T-helper 1 cell treated with Interleukin-12 subunit alpha and Interleukin-12 subunit beta and Interleukin-4 antibody, amounts not matched to agents 30 ng/mL and 1 ng/mL, for 36 hours (primary cell): ENCODE measurements around the gene ADGRB3. TPM values are rescaled to one million over a fixed set of nuclear protein-coding genes. Genes with fewer than 3 reads are reported as not detected.

Experiments
- intact Hi-C: fragments of 100-400 bp; cut with micrococcal nuclease; formaldehyde crosslinking; loops from one replicate; pipeline ENCODE4 v1.15.1; 2024
- total RNA-seq: library from RNA; stranded (reverse); gene quantifications from 2 replicates; pipeline ENCODE4 v1.2.3, GENCODE V29; 2022

ADGRB3 gene
- not detected in 2 replicates for total RNA-seq

DNA sequence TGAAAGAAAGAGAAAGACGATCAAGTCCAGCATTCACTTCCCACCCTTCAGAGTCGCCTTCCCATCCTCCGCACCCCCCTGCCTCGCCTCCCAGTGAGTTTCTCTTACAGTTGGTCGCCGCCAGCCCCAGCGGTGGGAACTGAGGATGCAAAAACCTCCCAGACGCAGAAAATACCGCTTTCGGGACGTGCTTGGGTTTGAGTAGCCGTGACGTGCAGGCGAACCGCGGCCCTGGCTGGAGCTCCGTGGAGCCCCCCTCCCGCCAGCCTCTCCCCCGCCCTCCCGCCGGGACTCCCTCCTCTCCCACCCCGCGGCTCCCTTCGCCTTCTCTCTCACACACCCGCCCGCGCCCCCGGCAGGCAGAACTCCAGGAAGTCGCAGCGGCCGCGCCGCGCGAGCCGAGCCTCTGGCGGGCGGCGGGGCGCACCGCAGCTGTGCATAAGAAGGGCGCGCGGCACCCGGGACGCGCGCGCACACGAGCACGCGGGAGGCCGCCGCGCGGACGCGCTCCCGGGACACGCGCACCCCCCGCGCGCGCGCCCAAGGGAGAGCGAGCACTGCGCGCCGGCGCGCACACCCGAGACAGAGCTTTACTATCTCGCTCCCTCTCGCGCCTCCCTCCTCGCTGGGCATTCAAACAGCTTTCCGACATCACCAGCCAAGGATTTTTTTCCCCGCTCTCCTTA lies at the start of gene ADGRB3:
Gene ADGRB3 (plus strand): TSS at position 557 of the 686 bp plus-strand sequence. CDS start 3,394 bp downstream, outside the sequence.
- intact Hi-C loops, result loop anchor here (5.0 kb wide), 2 partner anchors 1097 to 1532 kb away; no protein-coding TSS in a partner anchor

DNA sequence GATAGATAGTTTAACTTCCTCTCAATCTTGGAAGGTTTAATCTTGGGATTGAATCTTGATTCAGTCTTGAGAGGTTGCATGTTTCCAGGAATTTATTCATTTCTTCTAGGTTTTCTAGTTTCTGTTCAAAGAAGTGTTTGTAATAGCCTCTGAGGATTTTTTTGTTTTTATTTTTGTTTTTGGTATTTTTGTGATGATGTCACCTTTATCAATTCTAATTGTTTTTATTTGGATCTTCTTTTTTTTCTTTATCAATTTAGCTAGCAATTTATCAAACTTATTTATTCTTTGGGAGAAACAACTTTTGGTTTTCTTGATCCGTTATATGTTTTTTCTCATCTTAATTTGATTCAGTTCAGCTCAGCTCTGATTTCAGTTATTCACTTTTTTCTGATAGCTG lies 41.5 kb upstream of the ADGRB3 start:
- intact Hi-C loops, result no loop called here

GRCh38 chr6:68597642-68598041 lies 37.4 kb upstream of the ADGRB3 start:
- intact Hi-C loops, result no loop called here

GRCh38 chr6:68615938-68616337 lies 19.1 kb upstream of the ADGRB3 start:
- intact Hi-C loops, result no loop called here

- intact Hi-C loops, result no loop called here
Measured at GRCh38 chr6:68625998-68626397, 9.1 kb upstream of the ADGRB3 start.

DNA sequence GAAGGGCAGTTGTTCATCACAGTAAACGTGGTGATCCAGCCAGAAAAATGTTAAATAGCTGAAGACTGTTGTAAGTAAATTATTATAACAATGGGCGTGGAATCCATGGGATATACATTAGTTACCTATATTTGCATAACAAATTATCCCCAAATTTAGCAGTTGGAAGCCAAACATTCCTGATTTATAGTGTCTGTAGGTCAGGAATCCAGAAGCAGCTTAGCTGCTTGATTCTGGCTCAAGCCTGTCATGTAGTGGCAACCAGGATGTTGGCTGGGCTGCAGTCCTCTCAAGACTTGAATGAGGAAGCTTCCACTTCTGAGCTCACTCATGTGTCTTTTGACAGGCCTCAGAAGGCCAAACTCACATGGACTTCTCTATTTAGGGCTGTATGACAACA lies 6.9 kb upstream of the ADGRB3 start:
- intact Hi-C loops, result no loop called here

DNA sequence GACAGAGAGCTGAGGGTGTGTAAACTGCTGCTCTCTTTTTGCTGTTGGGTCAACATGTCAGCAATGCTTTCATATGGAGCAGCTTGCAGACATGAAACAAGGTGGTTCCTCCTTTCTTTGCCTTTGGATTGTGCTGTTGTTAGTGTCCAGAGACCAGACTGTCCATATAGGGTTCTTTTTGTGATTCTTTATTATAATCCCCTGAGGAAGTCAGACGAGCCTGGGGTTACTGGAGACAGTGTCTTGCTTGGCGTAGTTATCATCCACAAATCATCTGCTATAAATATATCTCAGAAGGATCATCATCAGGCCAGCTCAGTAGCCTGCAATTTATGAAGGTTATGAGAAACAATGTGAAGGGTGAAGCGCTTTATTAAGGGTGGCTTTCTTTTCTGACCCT lies 2.3 kb upstream of the ADGRB3 start:
- intact Hi-C loops, result no loop called here

DNA sequence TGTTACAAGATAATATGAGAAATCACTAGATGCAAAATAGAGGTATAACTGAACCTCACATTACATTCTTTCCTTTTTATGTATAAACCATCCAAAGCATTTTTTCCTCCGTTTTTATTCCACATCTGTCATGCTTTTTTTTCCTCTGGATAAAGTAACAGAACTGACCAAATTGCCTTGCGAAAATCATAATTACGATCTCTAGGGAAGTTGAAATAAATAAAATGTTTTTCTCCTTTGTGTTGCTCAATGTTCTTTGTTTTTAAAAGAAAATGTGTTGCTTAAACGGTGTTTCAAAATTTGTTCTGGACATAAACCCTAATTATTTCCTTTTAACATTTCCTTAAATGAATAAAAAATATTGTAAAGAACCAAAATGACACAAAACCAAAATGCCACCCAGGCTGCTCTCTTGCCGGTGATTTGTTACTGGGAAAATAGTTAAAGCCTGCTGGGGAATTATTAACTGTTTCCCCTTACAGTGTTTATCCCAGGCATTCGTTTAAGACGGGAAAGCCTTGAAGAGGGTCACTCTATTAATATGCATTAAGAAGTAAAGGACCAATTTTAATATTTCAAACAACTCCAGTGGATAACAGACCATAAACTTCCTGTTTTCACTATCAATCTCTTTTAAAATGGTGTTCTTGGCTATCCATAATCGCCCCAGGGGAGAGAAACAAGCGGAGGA lies 1.7 kb upstream of the ADGRB3 start:
- intact Hi-C loops, result no loop called here

DNA sequence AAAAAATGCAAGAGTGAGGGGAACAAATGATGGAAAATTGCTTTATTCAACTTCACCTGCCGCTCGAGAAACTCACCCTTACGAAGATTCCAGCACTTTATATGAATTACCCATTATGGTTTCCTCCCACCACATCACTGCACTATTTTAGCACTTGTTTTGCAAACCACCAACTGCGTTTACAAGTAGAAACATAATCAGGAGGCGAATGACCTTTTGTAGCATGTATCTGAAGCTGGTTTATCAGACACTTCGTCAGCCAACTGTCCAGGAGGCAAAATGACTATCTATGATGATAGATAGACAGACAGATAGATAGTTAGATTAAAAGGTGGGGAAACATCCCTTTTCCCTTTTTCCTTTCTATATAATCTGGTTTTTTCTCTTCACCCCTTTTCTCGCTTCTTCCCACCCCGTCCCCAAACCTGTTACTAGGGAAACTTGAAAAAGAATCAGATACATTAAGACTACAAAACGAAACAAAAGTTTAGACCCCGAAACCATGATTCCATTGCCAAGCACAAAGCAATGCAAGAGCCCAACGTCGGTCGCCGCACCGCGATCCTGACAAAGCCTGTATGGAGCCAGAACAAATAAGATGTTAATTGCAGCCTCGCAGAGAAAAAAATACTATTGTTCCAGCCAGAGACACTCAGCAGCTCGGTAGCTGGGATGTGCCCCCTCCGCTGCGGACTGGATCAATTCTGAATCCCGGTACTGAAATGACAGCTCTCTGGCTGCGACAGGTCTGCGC lies 933 bp upstream of the ADGRB3 start:
- intact Hi-C loops, result no loop called here

DNA sequence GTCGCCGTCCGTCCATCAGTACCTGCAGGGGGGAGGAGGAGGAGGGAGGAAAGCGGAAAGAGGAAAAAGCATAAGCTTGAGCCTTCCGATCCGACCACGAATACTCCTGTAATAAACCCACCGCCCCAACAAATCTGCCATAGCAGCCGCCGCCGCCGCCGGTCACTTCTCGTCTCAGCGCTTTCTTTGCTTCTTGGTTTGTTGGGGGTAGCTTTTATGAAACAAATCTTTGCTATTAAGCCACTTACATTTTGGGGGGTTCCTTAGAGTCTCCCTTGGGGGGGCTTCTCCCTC lies 277 bp downstream of the ADGRB3 start:
- intact Hi-C loops, result loop anchor here (5.0 kb wide), 2 partner anchors 1097 to 1532 kb away; no protein-coding TSS in a partner anchor

DNA sequence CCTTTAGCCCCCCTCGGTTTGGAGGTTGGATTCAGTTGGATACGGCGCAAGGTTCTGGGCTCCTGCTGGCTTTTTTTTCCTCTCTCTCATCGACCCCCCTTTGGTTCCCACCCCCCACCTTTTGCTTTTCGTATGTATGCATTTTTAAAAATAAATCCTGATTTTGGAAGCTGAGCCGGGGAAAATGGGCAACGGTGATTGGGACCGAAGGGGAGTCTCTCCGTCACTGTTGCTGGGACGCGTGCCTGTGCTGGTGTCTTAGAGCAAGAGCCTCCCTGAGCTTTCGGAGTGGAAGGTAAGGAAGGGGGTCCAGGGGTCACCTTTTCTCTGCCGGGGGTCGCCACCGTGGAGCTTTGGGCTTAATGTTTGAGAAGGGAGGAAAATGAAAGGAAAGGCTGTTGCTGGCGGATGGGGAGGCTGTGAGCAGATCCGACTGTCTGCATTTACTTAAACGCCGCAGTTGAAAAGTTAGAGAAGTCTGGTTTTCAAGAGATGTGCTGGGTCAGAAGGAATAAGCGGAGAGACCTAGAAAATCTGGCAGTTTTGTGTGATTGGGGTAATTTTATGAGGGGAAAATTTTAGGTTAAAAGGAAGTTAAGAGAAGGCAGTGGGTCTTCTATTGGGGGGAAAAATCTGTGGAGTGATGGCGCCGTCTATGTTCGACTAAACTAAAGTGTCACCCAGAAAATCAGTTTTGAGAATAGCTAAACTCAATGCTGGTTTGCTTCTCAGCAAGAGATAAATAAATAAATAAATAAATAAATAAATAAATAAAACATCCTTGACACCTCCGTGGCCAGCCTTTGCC lies 828 bp downstream of the ADGRB3 start:
- intact Hi-C loops, result loop anchor here (5.0 kb wide), 2 partner anchors 1096 to 1531 kb away; no protein-coding TSS in a partner anchor

- intact Hi-C loops, result loop anchor here (5.0 kb wide), 2 partner anchors 1096 to 1531 kb away; no protein-coding TSS in a partner anchor
Measured at GRCh38 chr6:68636666-68637065, 1.6 kb downstream of the ADGRB3 start.

DNA sequence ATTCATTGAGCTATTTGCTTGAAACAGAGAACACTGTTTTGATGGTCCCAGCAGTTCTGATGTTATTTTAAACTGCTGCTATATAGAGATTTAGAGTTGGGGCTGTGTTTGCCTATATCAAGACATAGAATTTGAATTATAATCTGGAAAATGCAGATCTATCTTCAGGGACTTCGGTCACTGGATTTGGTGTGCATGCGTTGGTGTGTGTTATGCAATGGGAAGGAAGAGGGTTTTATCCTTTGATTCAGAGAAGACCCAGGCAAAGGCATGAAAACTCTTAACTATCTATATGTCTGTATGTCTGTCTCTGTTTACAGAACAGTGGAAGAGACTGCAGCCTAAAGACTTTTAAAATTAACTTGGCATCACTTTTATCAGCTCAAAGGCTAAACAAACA lies 2.0 kb downstream of the ADGRB3 start:
- intact Hi-C loops, result loop anchor here (5.0 kb wide), 2 partner anchors 1095 to 1530 kb away; no protein-coding TSS in a partner anchor

- intact Hi-C loops, result loop anchor here (1.0 to 5.0 kb wide), 5 partner anchors 141 to 1530 kb away; no protein-coding TSS in a partner anchor
Measured at GRCh38 chr6:68637782-68638181, 2.7 kb downstream of the ADGRB3 start.

GRCh38 chr6:68638230-68638900 lies 3.3 kb downstream of the ADGRB3 start:
- intact Hi-C loops, result loop anchor here (1.0 to 5.0 kb wide), 5 partner anchors 140 to 1529 kb away; no protein-coding TSS in a partner anchor

- intact Hi-C loops, result loop anchor here (5.0 kb wide), 2 partner anchors 1093 to 1528 kb away; no protein-coding TSS in a partner anchor
Measured at GRCh38 chr6:68639211-68639610, 4.1 kb downstream of the ADGRB3 start.

DNA sequence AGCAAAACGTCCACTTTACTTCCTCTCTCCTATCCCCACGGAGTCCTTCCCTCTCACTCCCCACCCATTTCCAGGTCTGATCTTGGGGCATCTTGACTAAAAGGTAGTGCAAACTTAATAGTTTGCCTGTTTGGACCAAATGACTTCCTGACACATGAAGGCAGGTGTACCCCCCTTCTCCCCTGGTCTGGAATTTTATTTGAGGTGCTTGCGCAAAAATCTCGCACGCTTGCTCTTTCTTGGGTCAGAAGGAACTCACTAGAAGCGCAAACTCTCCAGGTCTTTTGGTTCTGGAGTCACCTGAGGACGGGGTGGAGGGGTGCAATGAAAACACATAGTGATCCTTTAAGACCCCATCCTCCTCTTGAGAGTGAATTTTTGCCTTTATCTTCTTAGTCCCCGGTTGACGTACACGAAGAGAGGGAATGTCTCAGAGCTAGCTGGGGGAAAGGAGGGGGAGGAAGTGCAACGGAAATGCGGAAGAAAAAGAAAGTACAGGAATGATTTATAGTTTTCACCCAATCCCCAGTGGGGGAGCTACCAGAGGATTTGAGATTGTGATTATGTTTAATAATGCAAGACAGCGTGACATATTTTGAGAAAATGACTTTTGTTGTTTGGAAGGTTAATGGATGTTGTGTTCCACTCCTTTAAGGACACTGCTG lies 4.9 kb downstream of the ADGRB3 start:
- intact Hi-C loops, result loop anchor here (5.0 kb wide), 2 partner anchors 1092 to 1527 kb away; no protein-coding TSS in a partner anchor

DNA sequence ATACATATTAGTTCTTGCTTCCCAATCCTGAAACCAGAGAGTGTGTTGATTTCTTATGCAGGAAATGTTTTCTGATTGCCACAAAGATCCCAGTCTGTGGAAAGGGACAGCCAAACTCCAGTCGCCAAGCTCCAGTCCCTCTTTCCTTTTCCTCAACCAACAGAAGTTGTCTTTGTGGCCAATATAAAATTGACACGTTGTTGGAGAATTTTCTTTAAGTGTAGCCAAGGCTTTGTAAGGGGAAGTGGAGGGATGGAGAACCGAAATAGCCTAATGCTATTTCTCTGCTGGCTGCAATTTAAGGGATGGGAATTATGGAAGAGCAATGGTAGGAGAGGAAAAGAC lies 5.4 kb downstream of the ADGRB3 start:
- intact Hi-C loops, result no loop called here

- intact Hi-C loops, result no loop called here
Measured at GRCh38 chr6:68641172-68641571, 6.1 kb downstream of the ADGRB3 start.

DNA sequence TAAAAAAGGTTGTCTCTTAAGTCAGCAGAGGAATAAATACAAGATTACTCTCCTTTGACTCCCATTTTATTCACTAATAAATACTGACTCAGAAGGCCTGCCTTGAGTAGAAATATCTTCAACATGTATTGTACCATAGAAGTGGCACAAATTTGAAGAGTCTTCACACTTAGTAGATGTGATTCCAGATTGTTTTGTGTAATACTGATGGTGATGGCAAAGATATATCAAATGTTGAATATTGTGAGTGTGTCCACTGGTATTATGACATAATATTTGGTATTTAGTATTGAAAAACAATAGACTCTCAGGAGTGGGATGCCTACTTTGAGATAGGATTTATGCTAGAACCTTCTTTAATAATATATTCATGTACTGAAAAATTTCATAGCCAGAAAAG lies 7.0 kb downstream of the ADGRB3 start:
- intact Hi-C loops, result no loop called here
